Fibroblast of villous mesenchyme (primary cell): Measurements from ENCODE around the gene DPM2. TPM values are rescaled to one million over a fixed set of nuclear protein-coding genes. Genes with fewer than 3 reads are reported as not detected.

ENCODE experiments used
- DNase-seq: peaks from one replicate; pipeline ENCODE4 v3.0.0-alpha.2; 2010; ENCODE audit warnings: low read depth
- H3K4me3 ChIP-seq: 2 replicates; pipeline ENCODE4 v1.5.1; 2011; ENCODE audit warnings: low read depth, mild to moderate bottlenecking, low read length
- total RNA-seq: library from RNA; depleted of rRNA; stranded (reverse); fragments of >200 nt; gene quantifications from 2 replicates; pipeline ENCODE4 v1.2.3, GENCODE V29; 2012
- TF ChIP-seq, protein P1 (sequence below): IDR thresholded peaks from 2 replicates; pipeline ENCODE4 v1.5.1; 2012; ENCODE audit warnings: low read depth, mild to moderate bottlenecking, low read length; ENCODE audit not compliant: insufficient read depth

DPM2 gene
- total RNA-seq, 1 donor = 11.2 TPM

- TF ChIP-seq, protein P1, sequence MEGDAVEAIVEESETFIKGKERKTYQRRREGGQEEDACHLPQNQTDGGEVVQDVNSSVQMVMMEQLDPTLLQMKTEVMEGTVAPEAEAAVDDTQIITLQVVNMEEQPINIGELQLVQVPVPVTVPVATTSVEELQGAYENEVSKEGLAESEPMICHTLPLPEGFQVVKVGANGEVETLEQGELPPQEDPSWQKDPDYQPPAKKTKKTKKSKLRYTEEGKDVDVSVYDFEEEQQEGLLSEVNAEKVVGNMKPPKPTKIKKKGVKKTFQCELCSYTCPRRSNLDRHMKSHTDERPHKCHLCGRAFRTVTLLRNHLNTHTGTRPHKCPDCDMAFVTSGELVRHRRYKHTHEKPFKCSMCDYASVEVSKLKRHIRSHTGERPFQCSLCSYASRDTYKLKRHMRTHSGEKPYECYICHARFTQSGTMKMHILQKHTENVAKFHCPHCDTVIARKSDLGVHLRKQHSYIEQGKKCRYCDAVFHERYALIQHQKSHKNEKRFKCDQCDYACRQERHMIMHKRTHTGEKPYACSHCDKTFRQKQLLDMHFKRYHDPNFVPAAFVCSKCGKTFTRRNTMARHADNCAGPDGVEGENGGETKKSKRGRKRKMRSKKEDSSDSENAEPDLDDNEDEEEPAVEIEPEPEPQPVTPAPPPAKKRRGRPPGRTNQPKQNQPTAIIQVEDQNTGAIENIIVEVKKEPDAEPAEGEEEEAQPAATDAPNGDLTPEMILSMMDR = no peak
- DNase-seq = no peak
- H3K4me3 ChIP-seq = peak overlapping the region; percentile 46
These were observed 10.3 kb downstream of the DPM2 start for GRCh38 chr9:127927201-127927987.

- peak overlapping the region; percentile 46 for H3K4me3 ChIP-seq
- DNase-seq = no peak
- TF ChIP-seq, protein P1 = no peak
These were observed 10.8 kb downstream of the DPM2 start for GRCh38 chr9:127926906-127927200.

DNA sequence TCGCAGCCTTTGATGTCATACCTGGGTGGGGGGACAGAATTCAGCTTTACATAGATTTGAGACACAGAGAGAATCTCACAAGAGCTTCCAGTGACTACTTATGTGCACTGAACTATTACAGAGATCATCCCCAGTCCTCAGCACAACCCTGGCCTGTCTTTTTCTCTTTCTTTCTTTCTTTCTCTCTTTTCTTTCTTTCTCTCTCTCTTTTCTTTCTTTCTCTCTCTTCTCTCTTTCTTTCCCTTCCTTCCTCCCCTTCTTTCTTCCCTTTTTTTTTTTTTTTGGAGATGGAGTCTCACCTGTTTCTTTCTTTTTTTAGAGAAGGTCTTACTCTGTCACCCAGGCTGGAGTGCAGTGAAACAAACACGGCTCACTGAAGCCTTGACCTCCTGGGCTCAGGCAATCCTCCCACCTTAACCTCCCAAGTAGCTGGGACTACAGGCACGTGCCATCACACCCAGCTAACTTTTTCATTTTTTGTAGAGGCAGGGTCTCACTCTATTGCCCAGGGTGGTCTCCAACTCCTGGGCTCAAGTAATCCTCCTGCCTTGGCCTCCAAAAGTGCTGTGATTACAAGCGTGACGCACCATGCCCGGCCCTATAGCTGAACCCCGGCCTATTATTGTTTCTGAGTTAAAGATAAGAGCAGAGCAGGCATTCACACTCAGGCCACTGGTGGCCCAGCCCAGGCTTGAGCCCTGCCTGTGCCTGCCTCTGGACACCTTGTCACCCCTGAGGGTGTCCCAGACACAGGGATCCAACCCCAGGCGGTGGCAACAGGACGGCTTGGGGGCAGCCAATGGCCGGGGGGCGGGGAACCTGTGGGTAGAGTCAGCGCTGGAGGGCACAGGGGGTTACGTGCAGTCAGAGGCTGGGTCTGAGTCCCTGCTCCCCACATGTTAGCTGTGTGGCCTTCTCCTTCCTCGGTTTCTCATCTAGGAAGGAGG, 11.4 kb downstream of the DPM2 start:
- DNase-seq = no peak
- TF ChIP-seq, protein P1 = no peak
- no peak overlapping the region for H3K4me3 ChIP-seq

- TF ChIP-seq, protein P1 = no peak
- H3K4me3 ChIP-seq = no peak overlapping the region
These were observed 12.8 kb downstream of the DPM2 start for GRCh38 chr9:127924736-127925444.

GRCh38 chr9:127923771-127924170, 13.9 kb downstream of the DPM2 start:
- peak; percentile 82 for DNase-seq
- TF ChIP-seq, protein P1 = no peak
- no peak overlapping the region for H3K4me3 ChIP-seq

More at GRCh38 chr9:127924736-127925444, 12.8 kb downstream of the DPM2 start:
- no peak for DNase-seq

GRCh38 chr9:127923046-127923445, 14.6 kb downstream of the DPM2 start:
- DNase-seq = no peak
- TF ChIP-seq, protein P1 = no peak
- no peak overlapping the region for H3K4me3 ChIP-seq
